Prostate gland (tissue), 2 donors: ENCODE results near the gene LIN28A.

Source experiments
- POLR2AphosphoS5 ChIP-seq: sonication (generic); formaldehyde crosslinking; IDR thresholded peaks from one replicate; pipeline ENCODE4 v1.6.1; 2017; ENCODE audit warnings: antibody characterized with exemption
- TF ChIP-seq, protein P1 (sequence below), 4 experiments: fragments of 200-600 bp in 2 of 4; fragments of 450-650 bp in 2 of 4; sonication (generic) in 2 of 4; IDR thresholded peaks; 1 replicate in 3 of 4; 2 replicates in 1 of 4; pipeline ENCODE4 v1.5.1; 2016 to 2019; ENCODE audit warnings: antibody characterized with exemption in 4 of 4, mild to moderate bottlenecking in 2 of 4, moderate library complexity in 2 of 4

GRCh38 chr1:26450908-26451307, 40.3 kb downstream of the LIN28A start:
- no peak for TF ChIP-seq POLR2AphosphoS5
- TF ChIP-seq, protein P1, sequence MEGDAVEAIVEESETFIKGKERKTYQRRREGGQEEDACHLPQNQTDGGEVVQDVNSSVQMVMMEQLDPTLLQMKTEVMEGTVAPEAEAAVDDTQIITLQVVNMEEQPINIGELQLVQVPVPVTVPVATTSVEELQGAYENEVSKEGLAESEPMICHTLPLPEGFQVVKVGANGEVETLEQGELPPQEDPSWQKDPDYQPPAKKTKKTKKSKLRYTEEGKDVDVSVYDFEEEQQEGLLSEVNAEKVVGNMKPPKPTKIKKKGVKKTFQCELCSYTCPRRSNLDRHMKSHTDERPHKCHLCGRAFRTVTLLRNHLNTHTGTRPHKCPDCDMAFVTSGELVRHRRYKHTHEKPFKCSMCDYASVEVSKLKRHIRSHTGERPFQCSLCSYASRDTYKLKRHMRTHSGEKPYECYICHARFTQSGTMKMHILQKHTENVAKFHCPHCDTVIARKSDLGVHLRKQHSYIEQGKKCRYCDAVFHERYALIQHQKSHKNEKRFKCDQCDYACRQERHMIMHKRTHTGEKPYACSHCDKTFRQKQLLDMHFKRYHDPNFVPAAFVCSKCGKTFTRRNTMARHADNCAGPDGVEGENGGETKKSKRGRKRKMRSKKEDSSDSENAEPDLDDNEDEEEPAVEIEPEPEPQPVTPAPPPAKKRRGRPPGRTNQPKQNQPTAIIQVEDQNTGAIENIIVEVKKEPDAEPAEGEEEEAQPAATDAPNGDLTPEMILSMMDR (IDR thresholded peaks at IDR 0.05), result no peak
